Fibroblast of the conjunctiva (primary cell): Measurements from ENCODE around the gene SEC24A.
A peak's percentile ranks its signal among the peaks of the same experiment; 100 is the strongest.
"Not testable (repeated sequence)": the region's sequence is repeated elsewhere in the genome, so short reads cannot be mapped to it uniquely, and the experiment has no call there.

Source experiments
- DNase-seq: peaks from one replicate; pipeline ENCODE4 v3.0.0-alpha.2; 2010; ENCODE audit warnings: low read depth

Gene SEC24A

GRCh38 chr5:134650660-134651059 is 2.1 kb downstream of the SEC24A start:
- not testable (repeated sequence) for DNase-seq

- DNase-seq = no peak
Measured at GRCh38 chr5:134651531-134651930, 2.9 kb downstream of the SEC24A start.

- no peak for DNase-seq
Measured at GRCh38 chr5:134656690-134657089, 8.1 kb downstream of the SEC24A start.

- no peak for DNase-seq
Measured at GRCh38 chr5:134659456-134659855, 10.9 kb downstream of the SEC24A start.

GRCh38 chr5:134659922-134660321 is 11.3 kb downstream of the SEC24A start:
- no peak for DNase-seq

GRCh38 chr5:134662971-134663370 is 14.4 kb downstream of the SEC24A start:
- DNase-seq = no peak

- DNase-seq = no peak
Measured at GRCh38 chr5:134664448-134664847, 15.9 kb downstream of the SEC24A start.

- DNase-seq = not testable (repeated sequence)
Measured at GRCh38 chr5:134673546-134673945, 25.0 kb downstream of the SEC24A start.

- DNase-seq = not testable (repeated sequence)
Measured at GRCh38 chr5:134677357-134677756, 28.8 kb downstream of the SEC24A start.

- not testable (repeated sequence) for DNase-seq
Measured at GRCh38 chr5:134690144-134690543, 41.6 kb downstream of the SEC24A start.

GRCh38 chr5:134692722-134693121 is 44.1 kb downstream of the SEC24A start:
- DNase-seq = no peak

GRCh38 chr5:134708301-134708700 is 59.7 kb downstream of the SEC24A start:
- no peak for DNase-seq

- DNase-seq = no peak
Measured at GRCh38 chr5:134714120-134714519, 65.5 kb downstream of the SEC24A start.

GRCh38 chr5:134714541-134714940 is 66.0 kb downstream of the SEC24A start:
- DNase-seq = no peak

GRCh38 chr5:134715466-134715865 is 66.9 kb downstream of the SEC24A start:
- DNase-seq = not testable (repeated sequence)

GRCh38 chr5:134724872-134725271 is 76.3 kb downstream of the SEC24A start:
- DNase-seq = no peak

- DNase-seq = no peak
Measured at GRCh38 chr5:134732819-134733218, 84.2 kb downstream of the SEC24A start.

- DNase-seq = no peak
Measured at GRCh38 chr5:134735243-134735642, 86.7 kb downstream of the SEC24A start.

- no peak for DNase-seq
Measured at GRCh38 chr5:134736173-134736812, 87.7 kb downstream of the SEC24A start.

GRCh38 chr5:134738133-134738962 is 89.8 kb downstream of the SEC24A start, which contains the start of gene CAMLG:
CAMLG (plus strand) TSS chr5:134738548; CDS start chr5:134738621, 73 bp downstream.
- DNase-seq = peak; percentile 96

- peak; percentile 9 for DNase-seq
Measured at GRCh38 chr5:134738963-134739661, 90.5 kb downstream of the SEC24A start.

- DNase-seq = no peak
Measured at GRCh38 chr5:134741052-134741451, 92.5 kb downstream of the SEC24A start.

GRCh38 chr5:134742134-134742533 is 93.5 kb downstream of the SEC24A start:
- no peak for DNase-seq
